Duodenal mucosa (tissue), 2 donors: Measurements from ENCODE around the gene XRCC1.

ENCODE experiments used
- H3K27ac ChIP-seq: one replicate; pipeline ENCODE4 v1.7.0; 2013; ENCODE audit warnings: low read depth, low read length
- H3K27me3 ChIP-seq, 2 donors: one replicate each; pipeline ENCODE4 v1.7.0; 2013; ENCODE audit warnings: low read length in 2 of 2, control low read depth in 1 of 2; ENCODE audit not compliant: insufficient read depth in 2 of 2, control insufficient read depth in 1 of 2
- H3K36me3 ChIP-seq, 2 donors: one replicate each; pipeline ENCODE4 v1.7.0; 2013; ENCODE audit warnings: low read length in 2 of 2, control low read depth in 1 of 2; ENCODE audit not compliant: insufficient read depth in 2 of 2, control insufficient read depth in 1 of 2
- H3K4me1 ChIP-seq, 2 donors: one replicate each; pipeline ENCODE4 v1.7.0; 2013; ENCODE audit warnings: low read length in 2 of 2, control low read depth in 1 of 2; ENCODE audit not compliant: insufficient read depth in 2 of 2, control insufficient read depth in 1 of 2
- H3K4me3 ChIP-seq, 2 donors: one replicate each; pipeline ENCODE4 v1.7.0; 2013; ENCODE audit warnings: low read length in 2 of 2, low read depth in 1 of 2
- H3K9ac ChIP-seq, 2 donors: one replicate each; pipeline ENCODE4 v1.7.0; 2013; ENCODE audit warnings: low read length in 2 of 2, low read depth in 1 of 2
- H3K9me3 ChIP-seq, 2 donors: one replicate each; pipeline ENCODE4 v1.7.0; 2013; ENCODE audit warnings: low read length in 2 of 2, control low read depth in 1 of 2; ENCODE audit not compliant: control insufficient read depth in 1 of 2

XRCC1 gene

GRCh38 chr19:43616954-43617353 is 41.6 kb upstream of the XRCC1 start:
- no peak overlapping the region for H3K27ac ChIP-seq
- peaks cover 15 to 17% of the 10 kb centered on the region in 2 donors for H3K4me1 ChIP-seq
- H3K4me3 ChIP-seq, result no peak overlapping the region
- H3K27me3 ChIP-seq, result no peaks in the 10 kb centered on the region
- H3K36me3 ChIP-seq, result peaks cover 0 to 19% of the 10 kb centered on the region in 2 donors
- H3K9me3 ChIP-seq, result no peaks in the 10 kb centered on the region
- no peak overlapping the region for H3K9ac ChIP-seq

- H3K9ac ChIP-seq, result no peak overlapping the region
- H3K36me3 ChIP-seq, result peaks cover 0 to 19% of the 10 kb centered on the region in 2 donors
- H3K4me3 ChIP-seq, result no peak overlapping the region
- no peaks in the 10 kb centered on the region for H3K27me3 ChIP-seq
- no peak overlapping the region for H3K27ac ChIP-seq
- no peaks in the 10 kb centered on the region for H3K9me3 ChIP-seq
- H3K4me1 ChIP-seq, result peaks cover 15 to 17% of the 10 kb centered on the region in 2 donors
Observed at GRCh38 chr19:43616306-43616705, 41.0 kb upstream of the XRCC1 start.

GRCh38 chr19:43612374-43612773 is 37.0 kb upstream of the XRCC1 start:
- Histone ChIP-seq H3K36me3 (peaks cover 0 to 26% of the 10 kb centered on the region in 2 donors), H3K27me3 (no peaks in the 10 kb centered on the region)

GRCh38 chr19:43611788-43612187 is 36.5 kb upstream of the XRCC1 start, which contains the start of gene SRRM5:
Gene SRRM5, plus strand, starts transcription at chr19:43612088. Its CDS starts 34 bp downstream, at chr19:43612122.
- Histone ChIP-seq H3K9ac (no peak within 1 kb of the TSS), H3K36me3 (peaks cover 0 to 26% of the 10 kb centered on the region in 2 donors), H3K4me3 (no peak within 1 kb of the TSS), H3K9me3 (no peaks in the 10 kb centered on the region), H3K27ac (no peak within 1 kb of the TSS), H3K4me1 (no peaks in the 10 kb centered on the region), H3K27me3 (no peaks in the 10 kb centered on the region)

More at GRCh38 chr19:43612374-43612773, 37.0 kb upstream of the XRCC1 start:
- H3K4me3 ChIP-seq, result no peak overlapping the region
- no peaks in the 10 kb centered on the region for H3K9me3 ChIP-seq
- H3K4me1 ChIP-seq, result no peaks in the 10 kb centered on the region
- no peak overlapping the region for H3K27ac ChIP-seq
- H3K9ac ChIP-seq, result no peak overlapping the region

- Histone ChIP-seq H3K27ac (no peak overlapping the region), H3K27me3 (no peaks in the 10 kb centered on the region), H3K9ac (no peak overlapping the region), H3K4me3 (no peak overlapping the region), H3K36me3 (peaks cover 0 to 26% of the 10 kb centered on the region in 2 donors), H3K9me3 (no peaks in the 10 kb centered on the region), H3K4me1 (no peaks in the 10 kb centered on the region)
Observed at GRCh38 chr19:43610493-43610892, 35.2 kb upstream of the XRCC1 start.

GRCh38 chr19:43609872-43610271 is 34.5 kb upstream of the XRCC1 start:
- Histone ChIP-seq H3K36me3 (peaks cover 0 to 26% of the 10 kb centered on the region in 2 donors), H3K27me3 (no peaks in the 10 kb centered on the region), H3K9me3 (no peaks in the 10 kb centered on the region), H3K9ac (no peak overlapping the region), H3K4me1 (no peaks in the 10 kb centered on the region), H3K27ac (no peak overlapping the region), H3K4me3 (no peak overlapping the region)

GRCh38 chr19:43607238-43608205 is 32.2 kb upstream of the XRCC1 start:
- Histone ChIP-seq H3K4me1 (no peaks in the 10 kb centered on the region), H3K9ac (no peak overlapping the region), H3K4me3 (no peak overlapping the region), H3K9me3 (no peaks in the 10 kb centered on the region), H3K27ac (no peak overlapping the region), H3K27me3 (no peaks in the 10 kb centered on the region), H3K36me3 (peaks cover 0 to 10% of the 10 kb centered on the region in 2 donors)

GRCh38 chr19:43606569-43607229 is 31.4 kb upstream of the XRCC1 start:
- Histone ChIP-seq H3K4me3 (no peak overlapping the region), H3K4me1 (no peaks in the 10 kb centered on the region), H3K27ac (no peak overlapping the region), H3K27me3 (no peaks in the 10 kb centered on the region), H3K36me3 (peaks cover 0 to 12% of the 10 kb centered on the region in 2 donors), H3K9ac (no peak overlapping the region), H3K9me3 (no peaks in the 10 kb centered on the region)

- Histone ChIP-seq H3K4me3 (no peak overlapping the region), H3K36me3 (peaks cover 0 to 19% of the 10 kb centered on the region in 2 donors), H3K27ac (no peak overlapping the region), H3K9me3 (no peaks in the 10 kb centered on the region), H3K4me1 (no peaks in the 10 kb centered on the region), H3K27me3 (no peaks in the 10 kb centered on the region), H3K9ac (no peak overlapping the region)
Observed at GRCh38 chr19:43605875-43606568, 30.7 kb upstream of the XRCC1 start.
